T-cell (primary cell): Measurements from ENCODE around the gene PDE4B. TPM values are rescaled to one million over a fixed set of nuclear protein-coding genes. Genes with fewer than 3 reads are reported as not detected.

ENCODE experiments used
- ATAC-seq, 4 experiments: fragments of 200-7000 bp in 3 of 4; fragments of 150-1000 bp in 1 of 4; cut with Tn5 transposase; replicated peaks in 1 of 4; 1 replicate in 3 of 4; 2 replicates in 1 of 4; pipeline ENCODE4 v1.10.0; 2021; ENCODE audit warnings: moderate library complexity in 3 of 4, mild to moderate bottlenecking in 2 of 4, moderate number of reproducible peaks in 1 of 4
- CTCF ChIA-PET, 2 donors: fragments of 300-600 bp; sonication (Branson Sonifier 250); formaldehyde crosslinking; loops; one replicate each; lab custom pipeline; 2022; ENCODE audit warnings: antibody characterized with exemption in 2 of 2; lab: Charles Lee
- POLR2A ChIA-PET, 2 donors: fragments of 300-600 bp; sonication (Branson Sonifier 250); formaldehyde crosslinking; loops; one replicate each; lab custom pipeline; 2022; ENCODE audit warnings: antibody characterized with exemption in 2 of 2; lab: Charles Lee
- DNase-seq, 35 experiments: peaks; one replicate each; pipeline versions ENCODE4 v3.0.0 to v3.0.0-alpha.2; 2013 to 2023
- H3K27ac ChIP-seq: one replicate; pipeline ENCODE4 v1.5.1; 2013; ENCODE audit warnings: low read length
- H3K27me3 ChIP-seq, 2 experiments: replicated peaks in 1 of 2; 1 replicate in 1 of 2; 2 replicates in 1 of 2; pipeline versions ENCODE4 v1.6.1 to v1.7.0; 2013; ENCODE audit warnings: low read length in 1 of 2, mixed read lengths in 1 of 2; ENCODE audit not compliant: control insufficient read depth in 2 of 2, insufficient read depth in 2 of 2; ENCODE audit errors: extremely low read depth in 1 of 2
- H3K36me3 ChIP-seq, 2 donors: 1 replicate in 1 of 2; 2 replicates in 1 of 2; pipeline versions ENCODE4 v1.6.1 to v1.7.0; 2013; ENCODE audit warnings: low read length in 1 of 2; ENCODE audit not compliant: control insufficient read depth in 2 of 2, insufficient read depth in 1 of 2; ENCODE audit errors: extremely low read depth in 1 of 2
- H3K4me1 ChIP-seq, 2 experiments: 1 replicate in 1 of 2; 2 replicates in 1 of 2; pipeline versions ENCODE4 v1.6.1 to v1.7.0; 2013; ENCODE audit warnings: low read length in 2 of 2, mixed read lengths in 1 of 2; ENCODE audit not compliant: insufficient read depth in 2 of 2, control insufficient read depth in 1 of 2; ENCODE audit errors: extremely low read depth in 1 of 2
- H3K4me3 ChIP-seq, 2 donors: 1 replicate in 1 of 2; 2 replicates in 1 of 2; pipeline versions ENCODE4 v1.5.1 to v1.7.0; 2013; ENCODE audit warnings: mild to moderate bottlenecking in 2 of 2, low read length in 1 of 2, moderate library complexity in 1 of 2; ENCODE audit not compliant: control insufficient read depth in 1 of 2; ENCODE audit errors: extremely low read depth in 1 of 2
- H3K9me3 ChIP-seq: 2 replicates; pipeline ENCODE4 v1.7.0; 2013
- H3K27ac Mint-ChIP-seq, 2 donors: one replicate each; pipeline ENCODE4 v1.8.0; 2020 to 2021; ENCODE audit warnings: mild to moderate bottlenecking in 2 of 2, mixed read lengths in 2 of 2
- H3K27me3 Mint-ChIP-seq, 2 donors: one replicate each; pipeline ENCODE4 v1.8.0; 2021 to 2022; ENCODE audit warnings: mixed read lengths in 2 of 2
- H3K36me3 Mint-ChIP-seq: one replicate; pipeline ENCODE4 v1.8.0; 2021; ENCODE audit warnings: mixed read lengths
- H3K4me1 Mint-ChIP-seq, 3 donors: one replicate each; pipeline ENCODE4 v1.8.0; 2020 to 2022; ENCODE audit warnings: mixed read lengths in 3 of 3, mild to moderate bottlenecking in 1 of 3
- H3K4me3 Mint-ChIP-seq, 3 donors: one replicate each; pipeline ENCODE4 v1.8.0; 2020 to 2022; ENCODE audit warnings: mild to moderate bottlenecking in 3 of 3, mixed read lengths in 3 of 3, moderate library complexity in 3 of 3
- H3K9me3 Mint-ChIP-seq, 3 donors: one replicate each; pipeline ENCODE4 v1.8.0; 2020 to 2022; ENCODE audit warnings: mixed read lengths in 3 of 3
- WGBS: methylation state at CpG from one replicate; pipeline ENCODE4 v1.1.5; 2013; ENCODE audit warnings: missing lambda C conversion rate; ENCODE audit not compliant: insufficient coverage; 5-methylcytosine and 5-hydroxymethylcytosine counted together
- total RNA-seq, 35 experiments: library from RNA in 6 of 35; stranded (reverse) in 6 of 35; fragments of 120-200 nt in 1 of 35; gene quantifications; one replicate each; pipeline versions ENCODE4 v1.2.1 to v1.2.4 and lab custom pipeline; 2013 to 2026

The PDE4B gene
- total RNA-seq, 5 donors from 2014 or later (not counting 1 experiment from before 2014, with no cell fraction given) = 46.3 to 103 (median 54.1) TPM

DNA sequence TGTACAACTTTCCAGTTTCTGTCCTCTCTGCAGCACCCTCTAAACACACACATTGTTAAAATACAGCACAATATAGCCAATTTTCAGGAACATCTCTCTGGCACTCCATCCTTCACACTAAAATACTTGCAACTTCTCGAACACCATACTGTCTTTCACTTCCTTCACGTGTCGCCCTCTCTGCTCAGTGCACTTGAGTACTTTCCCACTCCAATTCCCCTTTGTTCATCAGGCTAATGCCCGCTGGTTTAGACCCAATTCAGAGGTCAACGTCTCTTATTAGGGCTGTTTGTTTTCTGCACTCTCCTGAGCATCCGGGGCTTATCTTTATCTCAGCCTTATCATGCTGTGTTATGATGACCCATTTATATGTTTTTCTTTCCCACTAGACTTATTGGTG lies 503.1 kb downstream of the PDE4B start:
- peaks cover 4 to 8% of the 10 kb centered on the region in 2 experiments for H3K4me1 ChIP-seq
- no peaks in the 10 kb centered on the region for H3K27me3 ChIP-seq
- peaks cover 10 to 40% (median 34%) of the 10 kb centered on the region in 3 donors for H3K4me1 Mint-ChIP-seq
- H3K36me3 Mint-ChIP-seq = no peaks in the 10 kb centered on the region
- no peaks in the 10 kb centered on the region for H3K9me3 ChIP-seq
- DNase-seq (no peak), ATAC-seq (no peak)
- H3K36me3 ChIP-seq = no peaks in the 10 kb centered on the region
- WGBS = 89% methylated on average over 3 of the region's 6 CpGs
- no peak overlapping the region for H3K27ac ChIP-seq
- H3K4me3 ChIP-seq = no peak overlapping the region
- ChIA-PET CTCF (no interaction called here), POLR2A (no interaction called here)
- no peaks in the 10 kb centered on the region for H3K9me3 Mint-ChIP-seq
- no peak overlapping the region for H3K27ac Mint-ChIP-seq
- no peaks in the 10 kb centered on the region for H3K27me3 Mint-ChIP-seq
- no peak overlapping the region for H3K4me3 Mint-ChIP-seq

DNA sequence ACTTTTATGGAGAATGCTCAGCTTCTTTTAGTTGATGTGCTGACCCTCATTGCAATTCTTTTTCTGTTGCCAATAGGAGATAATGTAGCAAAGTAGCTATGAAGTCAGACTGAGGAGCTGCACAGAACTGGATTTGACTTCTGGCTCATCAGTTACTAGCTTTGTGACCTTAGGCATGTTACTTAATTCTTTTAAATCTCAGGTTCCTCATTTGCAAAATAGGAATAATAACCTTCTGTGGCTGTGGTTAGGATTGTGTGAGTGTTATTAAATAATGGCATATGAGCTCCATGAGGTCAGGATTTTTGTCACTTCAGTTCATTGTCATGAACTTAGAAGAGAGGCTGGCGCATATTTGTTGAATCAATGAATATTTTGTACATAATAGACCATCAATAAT lies 503.7 kb downstream of the PDE4B start:
- no CpG with 5 or more reads among the region's 1 CpG for WGBS
- no peak for ATAC-seq
- ChIA-PET CTCF (no interaction called here), POLR2A (no interaction called here)
- Mint-ChIP-seq H3K27ac (no peak overlapping the region), H3K4me1 (peaks cover 13 to 40% (median 34%) of the 10 kb centered on the region in 3 donors), H3K27me3 (no peaks in the 10 kb centered on the region), H3K9me3 (no peaks in the 10 kb centered on the region), H3K36me3 (no peaks in the 10 kb centered on the region), H3K4me3 (no peak overlapping the region)
- DNase-seq = no peak
- no peaks in the 10 kb centered on the region for H3K27me3 ChIP-seq
- no peaks in the 10 kb centered on the region for H3K9me3 ChIP-seq
- H3K36me3 ChIP-seq = no peaks in the 10 kb centered on the region
- no peak overlapping the region for H3K4me3 ChIP-seq
- H3K27ac ChIP-seq = no peak overlapping the region
- H3K4me1 ChIP-seq = peaks cover 4 to 13% of the 10 kb centered on the region in 2 experiments

DNA sequence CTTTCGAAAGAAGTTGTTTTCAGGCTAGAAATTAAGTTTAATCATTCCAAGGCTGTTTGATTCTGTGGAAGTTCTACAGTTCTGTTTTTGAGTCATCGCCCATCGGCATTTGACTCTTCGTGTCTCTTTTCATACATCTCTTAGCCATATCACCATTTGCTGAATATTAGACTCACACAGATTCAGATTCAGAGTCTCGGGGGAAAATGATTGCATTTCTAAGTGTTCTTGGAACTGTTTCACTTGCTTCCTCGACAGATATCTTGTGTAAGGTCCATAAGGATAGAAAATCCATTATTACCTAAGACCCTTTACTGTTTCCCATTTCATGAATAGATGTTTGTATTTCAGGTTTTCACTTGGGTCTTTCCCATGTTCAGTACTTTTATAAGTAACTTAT lies 504.3 kb downstream of the PDE4B start:
- Mint-ChIP-seq H3K4me3 (no peak overlapping the region), H3K4me1 (peaks cover 19 to 41% (median 35%) of the 10 kb centered on the region in 3 donors), H3K36me3 (no peaks in the 10 kb centered on the region), H3K27ac (no peak overlapping the region), H3K27me3 (no peaks in the 10 kb centered on the region), H3K9me3 (no peaks in the 10 kb centered on the region)
- no peak overlapping the region for H3K4me3 ChIP-seq
- no peak overlapping the region for H3K27ac ChIP-seq
- ATAC-seq (no peak), DNase-seq (no peak)
- ChIA-PET CTCF (no interaction called here), POLR2A (no interaction called here)
- peaks cover 6 to 16% of the 10 kb centered on the region in 2 experiments for H3K4me1 ChIP-seq
- no peaks in the 10 kb centered on the region for H3K27me3 ChIP-seq
- no peaks in the 10 kb centered on the region for H3K36me3 ChIP-seq
- no peaks in the 10 kb centered on the region for H3K9me3 ChIP-seq
- no CpG with 5 or more reads among the region's 6 CpGs for WGBS

DNA sequence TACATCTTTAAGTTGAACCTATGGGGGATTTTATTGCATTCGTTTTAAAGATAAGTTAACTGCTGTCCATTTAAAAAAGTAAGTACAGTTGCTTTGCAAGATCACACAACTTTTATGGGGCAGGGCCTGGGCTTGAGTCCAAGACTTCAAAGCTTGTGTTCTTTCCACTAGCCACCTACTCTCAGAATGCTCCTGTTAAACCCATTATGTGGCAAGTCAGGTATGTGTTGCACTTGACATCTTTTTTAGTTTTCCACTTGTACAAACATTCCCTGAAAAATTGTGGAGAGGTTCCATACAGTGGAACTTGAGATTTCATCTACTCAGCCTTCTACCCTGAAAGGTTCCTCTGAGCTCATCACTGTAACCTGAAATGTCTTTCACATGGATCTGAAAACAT lies 505.8 kb downstream of the PDE4B start:
- WGBS = no CpG with 5 or more reads among the region's 1 CpG
- no peaks in the 10 kb centered on the region for H3K9me3 Mint-ChIP-seq
- no peaks in the 10 kb centered on the region for H3K9me3 ChIP-seq
- DNase-seq (no peak), ATAC-seq (no peak)
- peaks cover 32 to 55% (median 47%) of the 10 kb centered on the region in 3 donors for H3K4me1 Mint-ChIP-seq
- H3K27ac Mint-ChIP-seq = peak overlapping the region in 1 of 2 donors; percentile 22
- no peak overlapping the region for H3K4me3 ChIP-seq
- H3K36me3 ChIP-seq = no peaks in the 10 kb centered on the region
- peaks cover 12 to 24% of the 10 kb centered on the region in 2 experiments for H3K4me1 ChIP-seq
- POLR2A ChIA-PET = interaction anchor here (0.5 to 1.0 kb wide), 3 partner anchors 16 to 727 kb away, joined by 3 to 8 read pairs (median 3); no protein-coding TSS in a partner anchor
- no peaks in the 10 kb centered on the region for H3K36me3 Mint-ChIP-seq
- H3K27ac ChIP-seq = no peak overlapping the region
- no peaks in the 10 kb centered on the region for H3K27me3 ChIP-seq
- H3K27me3 Mint-ChIP-seq = no peaks in the 10 kb centered on the region
- no peak overlapping the region for H3K4me3 Mint-ChIP-seq
- CTCF ChIA-PET = interaction anchor here in 1 of 2 donors (0.7 kb wide), 1 partner anchor 56 kb away, joined by 3 read pairs; no protein-coding TSS in a partner anchor

DNA sequence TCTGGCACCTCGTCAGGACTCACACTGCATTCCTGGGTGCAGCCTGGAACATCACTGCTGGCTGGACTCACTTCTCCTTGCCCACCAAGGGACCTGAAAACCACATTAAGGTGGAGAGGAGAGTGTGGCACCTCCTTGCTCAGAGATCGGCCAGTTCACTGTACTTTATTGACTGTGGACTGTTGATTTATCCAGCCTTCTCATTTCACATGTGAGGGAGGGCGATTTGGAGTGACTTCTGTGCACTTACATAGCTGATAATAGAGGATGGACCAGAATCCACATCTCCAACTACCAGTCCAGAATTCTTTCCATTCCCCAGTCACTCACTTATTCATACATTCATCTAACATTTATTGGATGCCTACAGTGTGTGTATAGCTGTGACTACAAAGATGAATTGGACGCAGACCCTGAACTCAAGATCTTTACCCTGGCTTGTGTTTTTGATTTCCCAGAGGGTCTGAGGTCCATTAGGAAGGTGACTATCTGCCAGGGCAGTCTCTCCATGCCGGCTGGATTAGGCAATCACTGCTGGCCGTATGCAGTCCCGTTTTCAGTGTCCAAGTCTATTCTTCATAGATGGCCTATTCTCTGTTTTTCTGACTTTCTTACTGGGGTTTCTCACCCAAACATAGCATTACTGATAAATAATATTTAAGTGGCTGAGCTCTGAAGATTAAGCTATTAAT lies 507.7 kb downstream of the PDE4B start:
- ChIA-PET CTCF (interaction anchor here in 1 of 2 donors (0.7 to 3.4 kb wide), 6 partner anchors 14 to 46 kb away, joined by 3 to 15 read pairs (median 3); no protein-coding TSS in a partner anchor), POLR2A (interaction anchor here (0.5 to 1.6 kb wide), 4 partner anchors 18 to 822 kb away, joined by 3 to 4 read pairs (median 4); no protein-coding TSS in a partner anchor)
- no peaks in the 10 kb centered on the region for H3K36me3 ChIP-seq
- H3K27ac Mint-ChIP-seq = peak overlapping the region; percentile 91 to 97
- DNase-seq (no peak), ATAC-seq (no peak)
- peak overlapping the region; percentile 77 for H3K27ac ChIP-seq
- no peaks in the 10 kb centered on the region for H3K9me3 ChIP-seq
- WGBS = 100% methylated on average over 1 of the region's 7 CpGs
- H3K27me3 ChIP-seq = no peaks in the 10 kb centered on the region
- H3K27me3 Mint-ChIP-seq = no peaks in the 10 kb centered on the region
- H3K9me3 Mint-ChIP-seq = no peaks in the 10 kb centered on the region
- H3K4me1 Mint-ChIP-seq = peaks cover 34 to 49% (median 41%) of the 10 kb centered on the region in 3 donors
- H3K4me3 ChIP-seq = no peak overlapping the region
- H3K4me3 Mint-ChIP-seq = peak overlapping the region in 2 of 3 donors; percentile 72 to 77
- H3K4me1 ChIP-seq = peaks cover 12 to 24% of the 10 kb centered on the region in 2 experiments
- H3K36me3 Mint-ChIP-seq = no peaks in the 10 kb centered on the region

DNA sequence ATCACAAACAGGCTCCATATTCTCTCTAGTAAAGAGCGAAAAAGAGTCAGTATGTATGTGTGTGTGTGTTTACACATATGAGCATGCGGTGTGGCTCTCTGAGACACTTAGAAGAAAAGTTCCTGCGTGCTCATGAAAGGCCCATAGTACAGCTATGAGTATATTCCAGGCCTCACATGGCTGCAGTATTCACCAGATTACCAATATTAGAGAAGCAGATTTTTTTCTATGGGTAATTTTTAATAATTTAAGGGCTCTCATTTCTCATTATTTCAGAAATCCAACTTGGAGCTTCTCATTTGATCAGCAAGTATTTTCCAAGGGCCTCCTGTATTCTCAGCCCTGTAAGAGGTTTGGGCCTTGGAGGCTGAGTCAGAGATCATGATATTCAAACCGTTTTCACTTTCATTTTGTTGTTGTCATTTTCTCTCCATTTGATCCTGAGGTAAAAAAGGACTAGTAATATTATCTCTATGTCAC lies 508.3 kb downstream of the PDE4B start:
- Histone ChIP-seq H3K4me1 (peaks cover 12 to 24% of the 10 kb centered on the region in 2 experiments), H3K9me3 (no peaks in the 10 kb centered on the region), H3K4me3 (peak overlapping the region; percentile 18 to 27), H3K36me3 (no peaks in the 10 kb centered on the region), H3K27ac (peak overlapping the region; percentile 77), H3K27me3 (no peaks in the 10 kb centered on the region)
- Mint-ChIP-seq H3K4me3 (peak overlapping the region; percentile 72 to 77 (median 73)), H3K27me3 (no peaks in the 10 kb centered on the region), H3K36me3 (no peaks in the 10 kb centered on the region), H3K27ac (peak overlapping the region; percentile 91 to 97), H3K4me1 (peaks cover 34 to 45% (median 38%) of the 10 kb centered on the region in 3 donors), H3K9me3 (no peaks in the 10 kb centered on the region)
- POLR2A ChIA-PET = interaction anchor here (0.5 to 1.6 kb wide), 7 partner anchors 19 to 822 kb away, joined by 3 to 6 read pairs (median 4); no protein-coding TSS in a partner anchor
- ATAC-seq (peak; percentile 82 to 88 (median 86)), DNase-seq (peak in 19 of 35 experiments; percentile 3 to 70 (median 17))
- no CpG with 5 or more reads among the region's 4 CpGs for WGBS
- CTCF ChIA-PET = interaction anchor here (0.6 to 3.4 kb wide), 9 partner anchors 15 to 146 kb away, joined by 3 to 15 read pairs (median 3); no protein-coding TSS in a partner anchor
